NCI-H2107 treated with DMSO at 0.1 percent for 48 hours (cell line): ENCODE measurements around the gene TAF6L.
A peak's percentile ranks its signal among the peaks of the same experiment; 100 is the strongest.
"Not testable (repeated sequence)": the region's sequence is repeated elsewhere in the genome, so short reads cannot be mapped to it uniquely, and the experiment has no call there.

Experiments used
- DNase-seq: peaks from one replicate; lab custom pipeline; 2025; ENCODE audit not compliant: unreplicated experiment; lab: John Stamatoyannopoulos, UW

Gene TAF6L

GRCh38 chr11:62771144-62772021, at the start of gene TAF6L:
TAF6L (plus strand) TSS chr11:62771396; CDS start chr11:62775784, 4,388 bp downstream.
- peak; percentile 90 for DNase-seq

- no peak for DNase-seq
These were observed 49.2 kb upstream of the TAF6L start for GRCh38 chr11:62721994-62722393.

- DNase-seq = no peak
These were observed 47.0 kb upstream of the TAF6L start for GRCh38 chr11:62724171-62724570.

- no peak for DNase-seq
These were observed 45.5 kb upstream of the TAF6L start for GRCh38 chr11:62725646-62726045.

- no peak for DNase-seq
These were observed 44.9 kb upstream of the TAF6L start for GRCh38 chr11:62726156-62726914.

- DNase-seq = no peak
These were observed 44.4 kb upstream of the TAF6L start for GRCh38 chr11:62726915-62727164.

- peak; percentile 96 for DNase-seq
These were observed 43.9 kb upstream of the TAF6L start, which contains the start of gene HNRNPUL2 for GRCh38 chr11:62727165-62727871. HNRNPUL2 (minus strand) TSS chr11:62727457; CDS start chr11:62727156, 301 bp downstream.

- DNase-seq = peak; percentile 96
These were observed 43.4 kb upstream of the TAF6L start for GRCh38 chr11:62727872-62728170.

GRCh38 chr11:62728171-62728988, 42.8 kb upstream of the TAF6L start, which contains the start of gene TTC9C:
TTC9C (plus strand) TSS chr11:62728486; CDS start chr11:62728849, 363 bp downstream.
- DNase-seq = peak; percentile 75

GRCh38 chr11:62730076-62730475, 41.1 kb upstream of the TAF6L start:
- not testable (repeated sequence) for DNase-seq

- no peak for DNase-seq
These were observed 38.4 kb upstream of the TAF6L start for GRCh38 chr11:62732830-62733229.

- no peak for DNase-seq
These were observed 34.0 kb upstream of the TAF6L start for GRCh38 chr11:62737196-62737595.

GRCh38 chr11:62747475-62748160, 23.6 kb upstream of the TAF6L start:
- DNase-seq = no peak

GRCh38 chr11:62749931-62750330, 21.3 kb upstream of the TAF6L start:
- DNase-seq = not testable (repeated sequence)

- DNase-seq = no peak
These were observed 18.9 kb upstream of the TAF6L start for GRCh38 chr11:62752177-62752785.

- DNase-seq = no peak
These were observed 18.0 kb upstream of the TAF6L start for GRCh38 chr11:62752994-62753735.

GRCh38 chr11:62753736-62754603, 17.2 kb upstream of the TAF6L start, which contains the start of gene ZBTB3:
ZBTB3 (minus strand) TSS chr11:62754160; CDS start chr11:62753664, 496 bp downstream.
- DNase-seq = peak; percentile 98

- DNase-seq = no peak
These were observed 16.0 kb upstream of the TAF6L start for GRCh38 chr11:62755086-62755615.
